ENCODE data around the gene VIM.

DNA sequence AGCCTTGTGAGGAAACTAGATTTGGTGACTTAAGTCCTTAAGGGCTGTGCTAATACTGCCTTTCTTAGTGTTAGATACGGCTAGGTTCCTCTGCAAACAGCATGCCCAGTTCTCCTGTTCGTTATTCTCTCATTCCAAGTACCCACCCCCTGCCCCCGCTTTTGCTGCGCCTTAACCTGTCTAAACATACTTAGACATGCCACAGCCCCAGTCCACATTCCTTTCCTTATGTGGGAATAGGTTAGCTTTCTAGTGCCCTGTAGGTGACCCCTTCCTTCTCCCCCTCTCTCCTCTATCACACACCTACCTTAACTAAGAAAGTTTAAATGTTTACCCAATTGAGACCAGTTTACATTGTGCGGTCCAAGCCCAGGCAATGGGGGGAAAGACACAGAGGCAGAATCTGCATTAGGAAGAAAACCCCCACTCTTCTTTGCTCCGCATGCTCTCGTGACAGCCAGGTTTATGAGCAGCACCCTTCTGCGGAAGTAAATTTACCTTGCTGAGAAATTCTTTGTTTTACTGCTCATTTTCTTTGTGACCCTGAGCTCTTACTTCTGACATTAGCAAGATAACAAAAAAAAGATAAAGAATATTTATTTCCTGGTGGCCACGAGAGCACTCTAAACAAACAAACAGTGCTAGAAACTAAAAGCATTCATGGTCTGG, 48.8 kb downstream of the VIM start:
- TF ChIP-seq POLR2AphosphoS5 (IDR thresholded peaks at IDR 0.05; ENCODE audit: low read depth, low read length) (no peak), SIN3A (IDR thresholded peaks at IDR 0.05; ENCODE audit: borderline replicate concordance, insufficient read depth, low read length) (no peak), TAF1 (IDR thresholded peaks at IDR 0.05; ENCODE audit: borderline replicate concordance, insufficient read depth, low read length) (no peak), FOXP2 (optimal IDR thresholded peaks at IDR 0.05; ENCODE audit: borderline replicate concordance, extremely low read depth, extremely low read length, insufficient read depth) (no peak)
- TF ChIP-seq, protein P1, sequence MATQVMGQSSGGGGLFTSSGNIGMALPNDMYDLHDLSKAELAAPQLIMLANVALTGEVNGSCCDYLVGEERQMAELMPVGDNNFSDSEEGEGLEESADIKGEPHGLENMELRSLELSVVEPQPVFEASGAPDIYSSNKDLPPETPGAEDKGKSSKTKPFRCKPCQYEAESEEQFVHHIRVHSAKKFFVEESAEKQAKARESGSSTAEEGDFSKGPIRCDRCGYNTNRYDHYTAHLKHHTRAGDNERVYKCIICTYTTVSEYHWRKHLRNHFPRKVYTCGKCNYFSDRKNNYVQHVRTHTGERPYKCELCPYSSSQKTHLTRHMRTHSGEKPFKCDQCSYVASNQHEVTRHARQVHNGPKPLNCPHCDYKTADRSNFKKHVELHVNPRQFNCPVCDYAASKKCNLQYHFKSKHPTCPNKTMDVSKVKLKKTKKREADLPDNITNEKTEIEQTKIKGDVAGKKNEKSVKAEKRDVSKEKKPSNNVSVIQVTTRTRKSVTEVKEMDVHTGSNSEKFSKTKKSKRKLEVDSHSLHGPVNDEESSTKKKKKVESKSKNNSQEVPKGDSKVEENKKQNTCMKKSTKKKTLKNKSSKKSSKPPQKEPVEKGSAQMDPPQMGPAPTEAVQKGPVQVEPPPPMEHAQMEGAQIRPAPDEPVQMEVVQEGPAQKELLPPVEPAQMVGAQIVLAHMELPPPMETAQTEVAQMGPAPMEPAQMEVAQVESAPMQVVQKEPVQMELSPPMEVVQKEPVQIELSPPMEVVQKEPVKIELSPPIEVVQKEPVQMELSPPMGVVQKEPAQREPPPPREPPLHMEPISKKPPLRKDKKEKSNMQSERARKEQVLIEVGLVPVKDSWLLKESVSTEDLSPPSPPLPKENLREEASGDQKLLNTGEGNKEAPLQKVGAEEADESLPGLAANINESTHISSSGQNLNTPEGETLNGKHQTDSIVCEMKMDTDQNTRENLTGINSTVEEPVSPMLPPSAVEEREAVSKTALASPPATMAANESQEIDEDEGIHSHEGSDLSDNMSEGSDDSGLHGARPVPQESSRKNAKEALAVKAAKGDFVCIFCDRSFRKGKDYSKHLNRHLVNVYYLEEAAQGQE (IDR thresholded peaks at IDR 0.05; ENCODE audit: insufficient read depth in 1 of 2, low read depth in 2 of 2, low read length in 2 of 2): no peak

Measured in PFSK-1 (cell line).